Ascending aorta (tissue), 2 donors: ENCODE data around the gene HSPA12A. TPM values are rescaled to one million over a fixed set of nuclear protein-coding genes. Genes with fewer than 3 reads are reported as not detected.

Experiments used
- DNase-seq, 2 donors: peaks; one replicate each; pipeline ENCODE4 v3.0.0-alpha.2; 2019; ENCODE audit warnings: low spot score in 2 of 2
- H3K27ac ChIP-seq, 2 donors: fragments of 200-600 bp; sonication (generic); one replicate each; pipeline ENCODE4 v1.5.1; 2016 to 2017; ENCODE audit warnings: mild to moderate bottlenecking in 1 of 2
- H3K27me3 ChIP-seq: fragments of 200-600 bp; sonication (generic); one replicate; pipeline ENCODE4 v1.5.1; 2017
- H3K36me3 ChIP-seq, 2 donors: fragments of 200-600 bp; sonication (generic); one replicate each; pipeline ENCODE4 v1.5.1; 2016
- H3K4me1 ChIP-seq, 2 donors: fragments of 200-600 bp; sonication (generic); one replicate each; pipeline ENCODE4 v1.5.1; 2016 to 2017; ENCODE audit warnings: mild to moderate bottlenecking in 1 of 2
- H3K4me3 ChIP-seq, 2 donors: fragments of 200-600 bp; sonication (generic); one replicate each; pipeline ENCODE4 v1.5.1; 2016 to 2017; ENCODE audit warnings: mild to moderate bottlenecking in 1 of 2
- H3K9me3 ChIP-seq, 2 donors: fragments of 200-600 bp; sonication (generic); one replicate each; pipeline ENCODE4 v1.5.1; 2016
- CTCF ChIP-seq, 3 experiments: fragments of 200-600 bp in 2 of 3; fragments of 450-650 bp in 1 of 3; sonication (generic) in 2 of 3; IDR thresholded peaks; one replicate each; pipeline ENCODE4 v1.5.1; 2016 to 2019; ENCODE audit warnings: antibody characterized with exemption in 3 of 3, mild to moderate bottlenecking in 1 of 3, moderate library complexity in 1 of 3
- intact Hi-C: fragments of 100-400 bp; cut with DNase I; formaldehyde crosslinking; loops from one replicate; pipeline ENCODE4 v1.15.1; 2023
- total RNA-seq: library from RNA; depleted of rRNA; stranded (reverse); fragments of >200 nt; gene quantifications from one replicate; pipeline ENCODE4 v1.1.0, GENCODE V29; 2016

Gene HSPA12A
- total RNA-seq, 1 donor from 2014 or later = 5.5 TPM

- intact Hi-C loops = loop anchor here (2.0 kb wide), 1 partner anchor 14 kb away; no protein-coding TSS in a partner anchor
- no peaks in the 10 kb centered on the region for H3K36me3 ChIP-seq
- H3K4me1 ChIP-seq = peaks cover 0 to 13% of the 10 kb centered on the region in 2 donors
- no peaks in the 10 kb centered on the region for H3K27me3 ChIP-seq
- no peak for TF ChIP-seq CTCF (IDR thresholded peaks at IDR 0.05)
- no peaks in the 10 kb centered on the region for H3K9me3 ChIP-seq
- no peak overlapping the region for H3K4me3 ChIP-seq
- H3K27ac ChIP-seq = no peak overlapping the region
- DNase-seq = no peak
Observed at GRCh38 chr10:116730464-116731260, 11.7 kb downstream of the HSPA12A start.

- H3K4me3 ChIP-seq = no peak overlapping the region
- no peaks in the 10 kb centered on the region for H3K36me3 ChIP-seq
- no peak for DNase-seq
- H3K9me3 ChIP-seq = no peaks in the 10 kb centered on the region
- no peak for TF ChIP-seq CTCF (IDR thresholded peaks at IDR 0.05)
- no peak overlapping the region for H3K27ac ChIP-seq
- peaks cover 0 to 13% of the 10 kb centered on the region in 2 donors for H3K4me1 ChIP-seq
- intact Hi-C loops = no loop called here
- no peaks in the 10 kb centered on the region for H3K27me3 ChIP-seq
Observed at GRCh38 chr10:116729243-116729642, 13.1 kb downstream of the HSPA12A start.

- H3K27ac ChIP-seq = no peak overlapping the region
- H3K9me3 ChIP-seq = no peaks in the 10 kb centered on the region
- H3K27me3 ChIP-seq = no peaks in the 10 kb centered on the region
- H3K36me3 ChIP-seq = no peaks in the 10 kb centered on the region
- H3K4me1 ChIP-seq = peaks cover 0 to 13% of the 10 kb centered on the region in 2 donors
- intact Hi-C loops = no loop called here
- DNase-seq = no peak
- H3K4me3 ChIP-seq = no peak overlapping the region
- no peak for TF ChIP-seq CTCF (IDR thresholded peaks at IDR 0.05)
Observed at GRCh38 chr10:116728526-116729096, 13.8 kb downstream of the HSPA12A start.

GRCh38 chr10:116723428-116724281 is 18.7 kb downstream of the HSPA12A start:
- Histone ChIP-seq H3K4me3 (no peak overlapping the region), H3K27me3 (no peaks in the 10 kb centered on the region), H3K4me1 (no peaks in the 10 kb centered on the region), H3K36me3 (no peaks in the 10 kb centered on the region), H3K27ac (no peak overlapping the region), H3K9me3 (no peaks in the 10 kb centered on the region)
- DNase-seq = no peak
- no peak for TF ChIP-seq CTCF (IDR thresholded peaks at IDR 0.05)
- intact Hi-C loops = no loop called here

- no peak for DNase-seq
- intact Hi-C loops = no loop called here
- H3K9me3 ChIP-seq = no peaks in the 10 kb centered on the region
- no peak overlapping the region for H3K4me3 ChIP-seq
- no peak for TF ChIP-seq CTCF (IDR thresholded peaks at IDR 0.05)
- H3K4me1 ChIP-seq = no peaks in the 10 kb centered on the region
- no peaks in the 10 kb centered on the region for H3K36me3 ChIP-seq
- H3K27me3 ChIP-seq = no peaks in the 10 kb centered on the region
- H3K27ac ChIP-seq = no peak overlapping the region
Observed at GRCh38 chr10:116722736-116723427, 19.5 kb downstream of the HSPA12A start.
